GM18861 (cell line): ENCODE results near the gene MAP7.

ENCODE experiments used
- ATAC-seq: cut with Tn5 transposase; IDR thresholded peaks from one replicate; pipeline ENCODE4 v1.9.1; 2021; ENCODE audit not compliant: unreplicated experiment

Gene MAP7

DNA sequence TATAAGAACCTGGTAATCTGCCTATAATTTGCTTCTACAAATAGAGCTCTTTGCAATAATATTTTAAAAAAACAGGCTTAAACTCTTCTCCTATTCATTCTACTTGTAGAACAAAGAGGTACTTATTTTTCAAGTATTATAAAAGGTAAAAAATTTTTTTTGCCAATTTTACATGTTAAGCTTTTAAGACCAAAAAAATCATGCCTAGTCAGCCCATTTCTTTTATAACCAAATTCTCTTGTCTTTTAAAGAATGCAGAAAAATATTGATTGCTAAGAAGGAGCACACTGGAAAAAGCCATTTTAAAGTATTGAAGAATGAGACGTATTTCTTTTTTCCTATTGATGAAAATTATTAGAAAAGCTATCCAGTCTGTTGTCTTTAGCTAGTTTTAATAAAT is 206.5 kb downstream of the MAP7 start:
- ATAC-seq: no peak

GRCh38 chr6:136343275-136343674 is 206.9 kb downstream of the MAP7 start:
- no peak for ATAC-seq

DNA sequence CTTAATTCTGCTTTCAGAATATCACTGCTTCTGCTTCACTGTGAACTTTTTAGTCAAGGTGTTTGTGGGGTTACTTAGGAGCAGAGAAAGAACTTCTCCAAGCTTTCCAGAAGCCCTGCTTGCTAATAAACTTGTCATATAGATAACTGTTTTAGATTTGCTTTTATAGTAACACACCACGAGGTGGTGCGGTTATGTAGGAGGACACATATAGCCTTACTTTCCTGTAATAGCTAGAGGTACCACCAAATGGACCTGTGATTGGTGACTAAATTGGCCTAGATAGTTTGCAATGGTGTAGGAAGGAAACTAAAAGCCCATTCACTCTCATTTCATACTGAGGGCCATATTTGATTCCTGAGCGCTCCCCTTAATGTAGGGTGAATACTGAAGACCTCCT is 208.3 kb downstream of the MAP7 start:
- ATAC-seq: no peak

GRCh38 chr6:136341367-136341766 is 208.9 kb downstream of the MAP7 start:
- ATAC-seq: no peak

DNA sequence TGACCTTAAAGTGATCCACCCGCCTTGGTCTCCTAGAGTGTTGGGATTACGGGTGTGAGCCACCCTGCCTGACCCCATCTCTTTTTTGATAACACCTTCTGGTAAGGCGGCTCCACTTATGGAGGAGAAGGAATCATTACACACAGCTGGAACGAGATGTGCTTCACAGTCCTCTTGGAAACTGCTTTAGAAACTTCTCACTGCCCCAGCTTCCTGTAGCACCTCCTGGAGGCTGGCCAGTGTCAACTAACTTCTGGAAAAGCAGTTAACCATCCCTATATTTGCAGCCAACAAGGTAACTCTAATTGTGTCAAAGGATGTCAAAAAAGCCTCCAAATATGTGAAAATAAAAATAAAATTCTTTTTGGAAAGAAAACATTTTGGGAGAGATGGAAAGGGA is 211.7 kb downstream of the MAP7 start:
- no peak for ATAC-seq

- no peak for ATAC-seq
Observed at GRCh38 chr6:136337606-136338005, 212.6 kb downstream of the MAP7 start.

- ATAC-seq: no peak
Observed at GRCh38 chr6:136337121-136337520, 213.1 kb downstream of the MAP7 start.

DNA sequence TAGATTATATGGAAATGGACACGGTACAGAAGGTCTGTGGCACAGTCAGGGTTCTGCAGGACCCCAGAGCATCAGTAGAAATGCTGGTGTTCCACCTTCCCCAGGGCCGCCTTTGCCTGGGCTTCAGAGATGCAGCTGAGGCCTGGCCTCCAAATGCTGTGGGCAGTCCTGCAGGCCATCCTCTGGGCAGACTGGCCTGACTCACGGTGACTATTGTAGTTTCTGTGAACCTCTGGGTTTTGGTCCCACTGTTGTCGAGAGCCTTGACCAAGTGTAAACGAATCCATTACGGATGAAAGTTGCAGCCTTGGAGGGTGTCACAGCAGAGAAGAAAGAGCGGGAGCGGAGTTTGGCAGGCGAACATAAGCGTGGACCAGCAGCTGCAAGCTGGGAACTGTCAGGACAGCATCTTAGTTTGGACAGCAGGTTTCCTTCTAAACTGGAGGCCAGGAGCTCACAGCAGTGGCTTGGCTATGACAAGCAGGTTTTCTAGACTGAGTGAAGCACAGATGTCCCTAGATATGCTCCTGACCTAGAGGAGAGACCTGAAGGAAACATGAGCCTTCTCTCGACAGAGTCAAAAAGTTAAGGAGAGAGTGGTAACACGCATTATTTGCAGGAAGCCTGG is 214.4 kb downstream of the MAP7 start:
- ATAC-seq: no peak

- ATAC-seq: no peak
Observed at GRCh38 chr6:136334853-136335252, 215.4 kb downstream of the MAP7 start.

- no peak for ATAC-seq
Observed at GRCh38 chr6:136334465-136334846, 215.8 kb downstream of the MAP7 start.

GRCh38 chr6:136333824-136334464 is 216.3 kb downstream of the MAP7 start:
- no peak for ATAC-seq

GRCh38 chr6:136331461-136331860 is 218.8 kb downstream of the MAP7 start:
- no peak for ATAC-seq

GRCh38 chr6:136330634-136331033 is 219.6 kb downstream of the MAP7 start:
- ATAC-seq: no peak

DNA sequence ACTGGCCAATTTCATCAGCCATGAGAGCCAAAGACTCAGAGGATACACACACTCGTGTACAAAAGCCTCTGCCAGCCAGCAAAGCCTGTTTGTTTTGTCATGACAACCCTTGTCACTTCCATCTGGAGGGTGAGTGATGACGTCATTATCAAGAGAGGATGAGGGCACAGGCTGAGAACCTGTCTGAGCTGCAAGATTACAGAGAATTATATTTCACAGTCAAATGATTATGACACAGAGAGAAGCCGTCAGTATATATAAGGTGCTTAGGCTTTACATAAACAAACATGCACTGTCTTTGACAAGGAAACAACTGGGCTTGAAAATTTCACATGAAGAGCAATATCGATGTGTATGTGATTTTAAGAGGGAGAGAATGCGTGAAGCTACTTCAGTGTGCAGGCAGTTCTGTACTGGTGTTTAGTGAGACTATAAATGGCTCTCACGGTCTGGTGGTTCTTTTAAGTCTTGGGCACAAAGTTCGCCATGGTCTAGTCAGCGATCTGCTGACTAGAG is 224.1 kb downstream of the MAP7 start:
- ATAC-seq: no peak

DNA sequence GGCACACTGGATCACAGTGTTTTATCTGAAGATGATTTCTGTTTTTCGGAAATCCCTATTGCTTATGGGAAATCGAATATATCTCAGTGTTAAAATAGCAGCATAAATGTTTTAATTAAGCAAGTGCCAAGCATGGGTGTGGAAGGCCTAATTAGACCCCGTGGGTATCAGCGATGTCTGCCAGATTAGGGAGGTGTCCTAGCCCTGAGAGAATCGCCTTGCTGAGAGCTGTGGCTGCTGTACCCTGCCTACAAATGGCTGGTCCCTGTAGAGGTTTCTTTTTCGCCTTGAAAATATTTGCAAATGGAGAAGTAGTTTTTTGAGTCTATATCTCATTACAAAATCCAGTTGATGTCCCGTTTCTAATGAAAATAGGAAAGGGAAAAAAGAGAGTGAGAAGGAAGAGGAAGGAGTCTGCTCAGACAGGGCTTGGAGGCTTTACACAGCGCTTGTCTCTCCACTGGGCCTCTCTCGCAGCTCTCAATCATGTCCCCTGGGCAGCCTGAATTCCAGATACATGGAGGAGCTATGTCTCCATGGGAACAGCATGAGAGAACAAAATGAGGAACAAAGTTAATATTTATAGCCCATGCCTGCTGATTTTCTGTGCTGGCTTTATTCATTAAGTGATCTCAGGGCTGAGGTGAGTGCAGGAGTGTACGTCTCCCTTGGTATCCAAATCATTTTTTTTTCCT is 225.4 kb downstream of the MAP7 start:
- no peak for ATAC-seq

DNA sequence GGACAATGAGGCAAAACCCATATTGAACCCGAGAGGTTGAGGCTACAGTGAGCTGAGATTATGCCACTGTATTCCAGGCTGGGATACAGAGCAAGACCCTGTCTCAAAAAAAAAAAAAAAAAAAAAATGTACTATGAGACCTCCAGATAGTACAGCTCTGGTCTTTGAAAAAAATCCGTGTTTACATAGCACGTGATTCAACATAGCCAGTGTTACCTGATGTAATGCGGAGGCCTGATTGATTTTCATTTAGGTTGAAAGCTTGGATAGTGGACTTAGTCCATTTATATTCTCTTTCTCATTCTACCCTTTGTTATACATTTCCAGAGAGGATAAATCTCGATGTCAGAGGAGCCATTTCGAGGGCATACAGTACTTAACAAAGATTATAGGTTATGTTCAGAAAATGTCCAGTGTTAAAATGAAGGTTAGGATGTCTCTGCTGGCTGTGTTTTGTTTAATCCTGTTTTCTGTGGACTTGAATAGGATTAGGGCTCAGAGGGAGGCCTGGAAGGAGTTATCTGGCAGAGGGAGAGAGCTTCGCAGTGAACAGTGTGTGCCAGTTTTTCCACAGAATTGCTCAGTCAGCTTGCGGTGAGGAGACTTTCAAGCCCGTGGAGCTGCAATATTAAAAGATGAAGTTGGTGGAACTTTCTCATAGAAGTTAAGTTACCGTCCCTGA is 226.7 kb downstream of the MAP7 start:
- no peak for ATAC-seq

DNA sequence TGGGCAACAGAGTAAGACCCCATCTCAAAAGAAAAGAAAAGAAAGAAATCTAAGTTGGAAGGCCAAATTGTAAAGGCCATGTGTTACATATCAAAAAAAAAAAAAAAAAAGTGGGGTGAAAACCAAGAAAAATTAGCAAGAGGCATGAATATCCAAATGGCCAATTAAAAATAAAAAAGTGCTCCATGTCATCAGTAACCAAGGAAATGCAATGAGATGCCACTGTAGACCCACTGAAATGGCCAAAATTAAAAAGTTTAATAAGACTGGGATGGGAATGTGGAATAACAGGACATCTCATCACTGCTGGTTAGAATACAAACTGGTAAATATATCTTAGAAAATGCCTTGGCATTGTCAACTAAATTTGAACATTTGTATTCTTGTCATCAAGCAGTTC is 230.5 kb downstream of the MAP7 start:
- no peak for ATAC-seq

- ATAC-seq: no peak
Observed at GRCh38 chr6:136318676-136319075, 231.5 kb downstream of the MAP7 start.

DNA sequence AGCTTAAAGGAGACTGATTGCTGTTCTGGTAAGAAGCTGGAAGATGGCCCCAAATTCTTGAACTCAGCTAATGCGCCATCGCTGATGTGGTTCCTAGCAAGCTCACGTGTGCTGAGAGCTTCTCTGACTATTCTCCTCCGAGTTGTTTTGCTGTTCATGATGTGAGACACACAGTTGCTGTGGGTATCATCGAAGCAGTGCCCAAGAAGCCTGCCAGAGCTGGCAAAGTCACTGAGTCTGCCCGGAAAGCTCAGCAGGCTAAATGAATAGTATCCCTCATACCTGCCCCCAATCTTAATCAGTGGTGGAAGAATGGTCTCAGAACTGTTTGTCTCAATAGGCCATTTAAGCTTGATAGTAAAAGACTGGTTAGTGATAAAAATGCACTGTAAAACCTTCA is 232.3 kb downstream of the MAP7 start:
- no peak for ATAC-seq

DNA sequence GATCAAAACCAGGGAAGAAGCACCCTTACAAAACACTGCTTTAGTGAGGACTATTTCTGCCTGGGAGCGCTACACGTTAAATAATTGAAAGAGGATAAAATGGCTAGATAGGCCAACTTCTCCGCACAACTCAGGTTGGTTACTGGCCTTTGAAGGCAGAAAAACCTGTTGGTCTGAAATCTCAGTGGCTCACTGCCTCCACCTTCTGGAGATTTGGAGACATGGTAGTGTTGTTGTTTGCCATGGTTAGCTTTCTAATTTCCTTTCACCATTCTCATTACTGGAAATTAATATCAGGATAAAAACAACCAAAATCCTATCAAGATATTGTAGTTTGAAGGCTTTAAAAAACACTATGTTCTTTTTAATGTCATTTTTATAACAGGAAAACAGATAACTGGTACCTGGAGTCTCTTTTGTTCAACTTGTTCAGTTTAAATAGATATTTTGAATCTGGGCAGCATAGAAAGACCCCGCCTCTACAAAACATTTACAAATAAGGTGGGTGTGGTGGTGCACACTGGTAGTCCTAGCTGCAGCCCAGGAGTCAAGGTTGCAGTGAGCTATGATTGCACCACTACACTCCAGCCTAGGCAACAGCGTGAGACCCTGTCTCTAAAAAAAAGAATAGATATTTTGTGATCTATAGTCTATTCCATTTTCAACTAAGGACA is 233.1 kb downstream of the MAP7 start:
- peak; percentile 84 for ATAC-seq

- no peak for ATAC-seq
Observed at GRCh38 chr6:136315594-136315993, 234.6 kb downstream of the MAP7 start.
